ENCODE data around the gene FHIT. TPM values are rescaled to one million over a fixed set of nuclear protein-coding genes. Genes with fewer than 3 reads are reported as not detected.

The FHIT gene
- total and polyA plus RNA-seq, 11 donors: 4.2 to 26.8 (median 16.5) TPM

- 83 to 96% (median 90%) methylated on average over 12 of the region's 12 CpGs for WGBS, 4 donors
- DNase-seq (no peak), ATAC-seq (no peak)
- no peak overlapping the region for H3K27ac ChIP-seq
- H3K4me1 ChIP-seq: no peaks in the 10 kb centered on the region
- intact Hi-C loops (cut with DNase I): no loop called here
- no peaks in the 10 kb centered on the region for H3K36me3 ChIP-seq
- no peaks in the 10 kb centered on the region for H3K9me3 ChIP-seq
- TF ChIP-seq CTCF (IDR thresholded peaks at IDR 0.05) (no peak), POLR2A (IDR thresholded peaks at IDR 0.05) (no peak)
- no peaks in the 10 kb centered on the region for H3K27me3 ChIP-seq
- no peak overlapping the region for H3K4me3 ChIP-seq
Measured at GRCh38 chr3:60048447-60048848, 1202.8 kb downstream of the FHIT start.

GRCh38 chr3:60047426-60048200 lies 1203.6 kb downstream of the FHIT start:
- Histone ChIP-seq H3K4me3 (no peak overlapping the region), H3K27ac (no peak overlapping the region), H3K4me1 (no peaks in the 10 kb centered on the region), H3K9me3 (no peaks in the 10 kb centered on the region), H3K27me3 (no peaks in the 10 kb centered on the region), H3K36me3 (no peaks in the 10 kb centered on the region)
- no peak for DNase-seq
- no peak for ATAC-seq
- WGBS, 4 donors: 89 to 90% (median 89%) methylated on average over 9 of the region's 9 CpGs
- TF ChIP-seq POLR2A (IDR thresholded peaks at IDR 0.05): no peak
- TF ChIP-seq CTCF (IDR thresholded peaks at IDR 0.05): no peak
- intact Hi-C loops (cut with DNase I): no loop called here

- ATAC-seq: no peak
- Histone ChIP-seq H3K27ac (no peak overlapping the region), H3K4me1 (no peaks in the 10 kb centered on the region), H3K9me3 (no peaks in the 10 kb centered on the region), H3K36me3 (no peaks in the 10 kb centered on the region), H3K27me3 (no peaks in the 10 kb centered on the region), H3K4me3 (no peak overlapping the region)
- TF ChIP-seq CTCF (IDR thresholded peaks at IDR 0.05) (no peak), POLR2A (IDR thresholded peaks at IDR 0.05) (no peak)
- 87 to 93% (median 89%) methylated on average over 6 of the region's 6 CpGs for WGBS, 4 donors
- DNase-seq: no peak
- intact Hi-C loops (cut with DNase I): no loop called here
Measured at GRCh38 chr3:60046210-60046609, 1205.0 kb downstream of the FHIT start.

GRCh38 chr3:60045686-60046085 lies 1205.6 kb downstream of the FHIT start:
- no peaks in the 10 kb centered on the region for H3K27me3 ChIP-seq
- H3K4me3 ChIP-seq: no peak overlapping the region
- DNase-seq: no peak
- ATAC-seq: no peak
- TF ChIP-seq POLR2A (IDR thresholded peaks at IDR 0.05) (no peak), CTCF (IDR thresholded peaks at IDR 0.05) (no peak)
- WGBS, 4 donors: 87 to 98% (median 95%) methylated on average over 1 of the region's 1 CpG
- intact Hi-C loops (cut with DNase I): no loop called here
- no peak overlapping the region for H3K27ac ChIP-seq
- no peaks in the 10 kb centered on the region for H3K9me3 ChIP-seq
- H3K36me3 ChIP-seq: no peaks in the 10 kb centered on the region
- H3K4me1 ChIP-seq: no peaks in the 10 kb centered on the region
